Fibroblast of mammary gland (primary cell): ENCODE results near the gene PGM2.
A peak's percentile ranks its signal among the peaks of the same experiment; 100 is the strongest.

Experiments used
- DNase-seq: peaks from one replicate; pipeline ENCODE4 v3.0.0-alpha.2; 2010; ENCODE audit warnings: low read depth
- H3K4me3 ChIP-seq: 2 replicates; pipeline ENCODE4 v1.5.1; 2011; ENCODE audit warnings: low read depth, mild to moderate bottlenecking, low read length, moderate library complexity; ENCODE audit not compliant: control insufficient read depth
- CTCF ChIP-seq: conservative IDR thresholded peaks from 2 replicates; pipeline ENCODE4 v1.5.1; 2011; ENCODE audit warnings: low read depth, low read length, inconsistent platforms; ENCODE audit not compliant: control insufficient read depth, insufficient read depth

Gene PGM2

GRCh38 chr4:37793562-37793961 lies 32.9 kb upstream of the PGM2 start:
- no peak overlapping the region for H3K4me3 ChIP-seq
- peak; percentile 73 for TF ChIP-seq CTCF
- DNase-seq = peak; percentile 22

- H3K4me3 ChIP-seq = no peak overlapping the region
- DNase-seq = peak; percentile 30
- TF ChIP-seq CTCF = no peak
These were observed 32.4 kb upstream of the PGM2 start for GRCh38 chr4:37794056-37794455.

- no peak for DNase-seq
- TF ChIP-seq CTCF = no peak
- H3K4me3 ChIP-seq = no peak overlapping the region
These were observed 30.8 kb upstream of the PGM2 start for GRCh38 chr4:37795581-37796195.

GRCh38 chr4:37797374-37797773 lies 29.1 kb upstream of the PGM2 start:
- no peak overlapping the region for H3K4me3 ChIP-seq
- DNase-seq = no peak
- TF ChIP-seq CTCF = no peak

GRCh38 chr4:37797923-37798322 lies 28.6 kb upstream of the PGM2 start:
- no peak for TF ChIP-seq CTCF
- DNase-seq = no peak
- no peak overlapping the region for H3K4me3 ChIP-seq

GRCh38 chr4:37798616-37799015 lies 27.9 kb upstream of the PGM2 start:
- H3K4me3 ChIP-seq = no peak overlapping the region
- DNase-seq = no peak
- no peak for TF ChIP-seq CTCF
